ENCODE data around the gene CADPS. TPM values are rescaled to one million over a fixed set of nuclear protein-coding genes. Genes with fewer than 3 reads are reported as not detected.

CADPS gene
- total RNA-seq = not detected in 2 replicates

DNA sequence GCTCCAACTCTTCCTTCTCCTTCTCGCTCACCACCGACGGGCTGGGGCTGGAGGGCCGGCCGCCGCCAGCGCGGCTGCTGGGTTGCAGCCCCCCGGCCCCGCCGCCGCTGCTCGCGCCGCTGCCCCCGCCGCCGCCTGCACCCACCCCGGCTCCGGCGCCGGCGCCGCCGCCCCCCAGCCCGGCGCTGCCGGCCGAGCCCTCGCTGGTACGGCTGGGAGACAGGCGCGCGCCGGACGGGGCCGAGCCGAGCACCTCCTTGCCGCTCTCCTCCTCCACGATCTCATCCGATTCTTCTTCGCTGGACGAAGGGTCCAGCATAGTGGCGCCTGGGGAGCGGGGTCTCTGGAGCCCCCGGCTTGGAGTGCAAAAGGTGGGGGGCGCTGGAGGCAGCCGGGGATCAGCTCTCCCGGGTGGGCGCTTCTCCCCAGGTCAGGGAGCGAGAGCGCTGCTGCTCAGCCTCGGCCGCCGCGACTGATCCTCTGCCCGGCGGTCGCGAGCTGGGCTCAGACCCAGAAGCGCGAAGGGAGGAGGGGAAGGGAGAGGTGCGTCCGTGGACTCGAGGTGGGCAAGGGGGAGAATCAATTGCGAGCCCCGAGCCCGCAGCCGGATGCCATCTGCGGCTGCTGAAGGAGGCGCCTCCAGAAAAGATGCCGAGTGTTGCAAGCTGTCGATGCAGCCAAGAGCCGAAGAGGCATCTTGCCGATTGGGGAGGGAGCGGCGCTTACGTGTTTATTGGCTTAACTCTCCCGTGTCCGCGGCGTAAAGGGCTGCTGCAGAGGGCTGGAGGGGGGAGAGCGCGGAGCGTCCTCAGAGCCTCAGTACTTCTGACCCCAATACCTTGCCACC, at the start of gene CADPS:
TSS of gene CADPS (minus strand) at position 706 of the 847 bp plus-strand sequence. CDS start at position 319, 387 bp downstream.
- no peak for DNase-seq (ENCODE audit: low read depth in 2 of 2)

DNA sequence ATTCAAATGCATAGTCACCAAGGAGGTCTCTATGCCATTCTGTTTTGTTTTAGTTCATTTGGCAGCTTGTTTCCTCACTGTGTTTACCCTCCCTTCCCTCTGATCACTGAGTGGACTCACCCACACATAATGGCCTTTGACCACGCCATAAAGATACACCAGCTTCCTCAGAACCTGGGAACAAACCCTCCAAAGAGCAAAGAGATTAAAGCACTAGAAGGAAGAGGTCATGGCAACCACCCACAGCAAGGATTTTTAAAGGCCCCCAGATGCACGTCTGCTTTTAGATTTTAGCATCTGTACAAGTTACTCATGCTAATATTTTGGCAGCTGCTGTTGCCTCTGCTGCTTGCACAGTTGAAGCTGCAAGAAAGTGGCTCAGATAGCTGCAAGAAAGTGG, 47.9 kb upstream of the CADPS start:
- no peak for DNase-seq (ENCODE audit: low read depth in 2 of 2)

DNA sequence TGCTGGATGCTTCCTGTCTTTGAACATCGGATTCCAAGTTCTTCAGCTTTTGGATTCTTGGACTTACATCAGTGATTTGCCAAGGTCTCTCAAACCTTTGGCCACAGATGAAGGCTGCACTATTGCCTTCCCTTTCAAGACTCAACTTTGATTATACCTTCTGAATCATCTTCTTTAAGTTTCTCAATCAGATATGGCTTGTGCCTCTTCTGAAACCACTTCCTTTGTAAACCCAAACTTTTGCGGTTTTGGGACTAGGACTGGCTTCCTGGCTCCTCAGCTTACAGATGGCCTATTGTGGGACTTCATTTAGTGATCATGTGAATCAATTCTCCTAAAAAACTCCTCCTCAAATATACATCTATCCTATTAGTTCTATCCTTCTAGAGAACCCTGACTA, 47.1 kb upstream of the CADPS start:
- no peak for DNase-seq (ENCODE audit: low read depth in 2 of 2)

DNA sequence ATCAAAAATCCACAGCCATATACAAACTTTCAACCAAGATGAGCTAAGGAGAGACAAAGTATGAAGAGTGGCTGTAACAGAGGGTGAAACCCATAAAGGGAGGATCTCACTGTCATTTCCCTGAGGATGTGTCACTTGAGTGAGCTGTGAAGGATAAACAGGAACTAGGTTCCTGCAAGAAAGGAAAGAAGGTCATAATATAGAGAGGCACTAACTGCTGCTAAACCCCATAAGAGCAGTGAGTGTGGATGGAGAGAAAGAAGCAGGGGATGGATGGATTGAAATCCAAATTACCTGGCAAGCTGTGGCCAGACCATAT, 45.2 kb upstream of the CADPS start:
- DNase-seq (ENCODE audit: low read depth in 2 of 2) = no peak

DNA sequence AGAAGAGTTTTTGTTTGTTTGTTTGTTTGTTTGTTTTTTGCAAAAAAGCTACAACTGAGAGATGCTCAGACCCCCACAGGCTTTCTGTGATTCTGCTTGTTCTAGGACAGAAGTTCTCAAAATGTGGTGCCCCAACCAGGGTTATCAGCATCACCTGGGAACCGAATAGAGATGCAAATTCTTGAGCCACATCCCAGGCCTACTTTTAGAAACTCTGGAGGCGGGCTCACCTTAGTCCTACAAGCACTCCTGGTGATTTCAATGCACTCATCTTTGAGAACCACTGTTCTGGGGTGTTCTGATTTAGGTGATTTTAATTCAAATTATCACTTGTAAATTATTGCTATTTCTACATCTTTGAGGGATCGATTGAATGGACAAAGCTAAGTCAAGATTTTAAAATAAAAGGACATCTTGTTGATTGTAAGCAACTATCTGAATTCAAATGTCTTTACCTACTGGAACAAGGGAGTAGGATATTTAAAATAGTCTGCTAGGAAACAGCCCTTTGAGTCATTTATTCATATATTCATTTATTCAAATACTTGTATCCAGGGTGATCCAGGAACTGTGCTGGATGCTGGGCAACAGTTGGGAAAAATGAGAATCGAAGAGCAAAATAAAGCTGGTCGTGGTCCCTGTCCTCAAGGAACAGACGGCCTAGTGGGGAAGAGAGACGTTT, 44.7 kb upstream of the CADPS start:
- DNase-seq (ENCODE audit: low read depth in 2 of 2) = no peak

DNA sequence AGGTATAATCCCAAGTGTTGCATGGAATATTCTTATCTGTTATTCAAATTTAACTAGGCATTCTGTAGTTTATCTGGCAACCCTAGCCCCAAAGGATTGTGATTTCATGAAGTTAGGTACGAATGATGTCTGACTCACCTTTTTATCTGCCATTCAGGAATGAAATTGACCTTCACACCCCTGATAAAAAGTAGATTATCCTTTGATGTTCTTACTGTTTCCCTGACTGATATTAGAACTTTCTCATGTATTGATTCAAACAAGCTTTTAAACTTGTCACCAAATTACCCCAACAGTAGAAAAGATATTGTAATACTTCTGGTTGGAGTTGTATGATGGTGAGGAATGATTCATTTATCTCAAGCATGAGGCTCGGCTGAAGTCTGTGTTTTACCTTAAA, 43.6 kb upstream of the CADPS start:
- DNase-seq (ENCODE audit: low read depth in 2 of 2) = no peak

DNA sequence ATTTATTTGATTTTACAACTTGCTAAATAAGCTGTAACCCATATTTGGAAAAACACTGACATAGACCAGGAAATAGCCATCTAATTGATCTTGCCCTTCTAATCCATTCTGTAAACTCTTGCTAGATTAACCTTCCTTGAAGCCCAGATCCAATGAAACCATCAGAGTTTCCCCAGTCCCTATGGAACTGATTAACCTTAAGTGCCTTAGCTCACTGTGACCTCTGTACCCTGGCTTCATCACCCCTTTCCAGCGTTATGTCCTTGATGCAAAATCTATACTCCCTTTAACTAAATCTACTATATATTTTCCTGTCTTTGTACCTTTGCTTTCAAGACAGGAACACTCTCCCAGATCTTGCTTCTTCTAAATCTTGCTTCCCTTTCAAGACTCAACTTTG, 42.9 kb upstream of the CADPS start:
- DNase-seq (ENCODE audit: low read depth in 2 of 2) = no peak

DNA sequence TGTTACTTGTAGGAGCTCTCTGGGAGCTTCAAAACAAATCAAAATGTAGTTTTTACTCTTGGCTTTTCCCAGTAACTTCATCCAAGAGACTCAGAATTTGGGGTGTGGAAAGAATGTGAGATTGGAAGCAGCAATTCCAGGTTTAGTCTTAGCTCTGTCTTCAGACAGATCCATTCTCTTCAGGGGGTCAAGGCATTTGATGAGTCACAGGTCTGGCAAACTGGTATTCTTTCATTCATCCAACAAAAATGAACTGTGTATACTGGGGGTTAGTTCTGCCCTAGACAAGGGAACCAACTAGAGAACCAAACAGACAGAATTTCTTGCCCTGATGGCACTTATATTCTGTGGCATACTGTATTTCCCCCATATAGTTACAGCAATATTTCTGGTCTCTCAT, 36.3 kb upstream of the CADPS start:
- DNase-seq (ENCODE audit: low read depth in 2 of 2) = no peak

DNA sequence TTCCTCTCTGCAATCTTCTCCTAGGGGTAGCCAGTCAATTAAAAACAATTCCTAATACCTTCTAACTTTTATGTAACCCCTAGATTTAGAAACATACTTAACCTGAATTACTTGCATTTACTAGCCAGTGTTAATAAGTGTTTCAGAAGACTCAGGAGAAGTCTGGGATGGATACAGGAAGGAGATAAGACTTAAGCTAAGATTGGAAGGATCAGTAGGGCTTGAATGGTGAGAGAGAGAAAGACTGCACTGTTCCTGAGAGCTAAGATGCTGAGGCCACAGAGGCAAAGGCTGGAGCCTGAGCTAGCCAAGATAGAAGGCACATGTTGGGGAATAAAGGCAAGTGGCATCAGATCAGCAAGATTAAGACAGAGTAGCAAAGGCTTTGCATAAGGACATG, 30.1 kb upstream of the CADPS start:
- no peak for DNase-seq (ENCODE audit: low read depth in 2 of 2)

DNA sequence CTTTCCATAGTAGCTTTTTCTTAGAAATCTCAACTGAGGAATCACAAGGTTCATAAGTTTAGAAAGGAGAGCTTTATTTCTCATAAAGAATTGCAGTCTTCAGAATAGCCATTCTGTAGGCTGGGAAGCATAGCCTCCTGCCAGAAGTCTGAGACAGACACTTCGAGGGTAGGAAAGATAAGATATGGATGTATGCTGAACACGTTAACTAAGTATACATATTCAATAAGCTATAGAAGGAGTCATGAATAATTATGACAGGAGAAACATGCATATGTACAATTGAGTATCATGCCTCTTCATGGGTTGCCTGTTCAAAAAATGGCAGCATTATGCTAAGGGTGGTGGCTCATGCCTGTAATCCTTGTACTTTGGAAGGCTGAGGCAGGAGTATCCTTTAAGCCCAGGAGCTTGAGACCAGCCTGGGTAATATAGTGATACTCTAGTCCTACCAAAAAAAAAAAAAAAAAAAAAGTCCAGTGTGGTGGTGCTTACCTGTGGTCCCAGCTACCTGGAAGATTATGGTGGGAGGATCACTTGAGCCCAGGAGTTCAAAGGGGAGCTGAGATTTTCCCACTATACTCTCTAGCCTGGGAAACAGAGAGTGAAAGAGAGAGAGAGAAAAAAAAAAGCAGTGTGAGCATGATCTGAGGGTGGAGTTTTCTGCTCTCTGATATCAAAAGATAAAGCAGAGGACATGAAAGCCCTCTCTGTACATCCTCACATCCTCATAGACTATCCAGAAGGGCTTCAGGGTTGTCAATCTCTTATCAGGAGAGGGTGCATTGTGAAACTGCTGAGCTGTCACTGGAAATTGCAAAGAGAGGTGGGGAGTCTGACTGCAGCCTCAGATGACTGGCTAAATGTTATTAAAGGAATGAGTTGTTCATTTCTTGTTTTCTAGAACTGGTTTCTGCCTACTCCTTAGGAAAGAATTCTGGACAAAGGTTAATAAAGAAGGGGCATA, 23.6 kb upstream of the CADPS start:
- DNase-seq (ENCODE audit: low read depth in 2 of 2) = no peak

DNA sequence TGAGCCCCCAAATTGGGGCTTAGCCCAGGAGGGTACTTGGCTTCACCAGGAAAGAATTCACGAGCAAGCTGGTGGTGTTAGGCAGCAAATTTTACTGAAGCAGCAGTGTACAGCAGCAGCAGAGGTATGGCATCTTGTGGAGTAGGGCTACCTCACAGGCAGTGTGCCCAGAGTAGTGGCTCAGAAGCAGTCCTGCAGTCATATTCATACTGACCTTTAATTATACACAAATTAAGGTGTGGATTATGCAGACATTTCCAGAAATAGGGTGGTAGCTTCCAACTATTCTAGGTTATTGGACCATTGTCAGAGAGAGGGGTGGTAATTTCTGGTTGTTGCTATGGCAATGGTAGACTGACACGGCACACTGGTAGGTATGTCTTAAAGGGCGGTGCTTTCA, 20.7 kb upstream of the CADPS start:
- no peak for DNase-seq (ENCODE audit: low read depth in 2 of 2)

DNA sequence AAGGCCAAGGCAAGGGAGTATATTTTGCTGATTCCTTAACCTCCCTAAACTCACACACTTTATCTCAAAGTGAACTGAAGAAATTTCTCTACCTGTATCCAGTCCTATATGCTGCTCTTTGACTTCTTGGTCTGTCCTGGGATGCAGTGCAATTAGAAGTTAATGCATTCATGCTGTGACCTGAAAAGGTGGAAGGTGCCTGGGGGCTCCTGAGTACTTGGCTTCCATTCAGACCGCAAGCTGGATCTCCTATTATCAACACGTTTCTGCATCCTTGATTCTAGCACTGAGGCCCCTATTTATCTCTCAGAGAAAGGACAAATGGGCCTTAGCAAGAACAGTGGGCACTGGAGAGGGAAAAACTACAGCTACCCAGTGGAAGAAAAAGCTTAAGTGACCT, 17.7 kb upstream of the CADPS start:
- no peak for DNase-seq (ENCODE audit: low read depth in 2 of 2)

DNA sequence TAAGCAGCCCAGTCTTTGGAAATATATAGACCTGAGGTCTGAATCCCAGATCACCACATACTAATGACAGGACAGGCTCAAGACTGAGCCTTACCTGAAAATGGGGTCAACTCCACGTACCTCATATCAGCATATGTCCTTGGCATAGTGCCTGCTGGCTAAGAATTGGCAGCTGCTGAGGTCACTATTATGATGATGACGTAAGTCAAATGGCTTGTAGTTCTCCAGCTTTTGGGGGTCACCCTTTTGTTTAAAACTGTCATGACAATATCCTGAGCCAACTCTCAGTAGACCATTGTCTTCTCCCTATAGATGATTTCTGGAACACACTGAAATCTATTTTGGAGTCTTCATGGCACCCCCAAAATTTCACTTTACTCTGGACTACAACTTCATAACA, 16.8 kb upstream of the CADPS start:
- DNase-seq (ENCODE audit: low read depth in 2 of 2) = no peak

DNA sequence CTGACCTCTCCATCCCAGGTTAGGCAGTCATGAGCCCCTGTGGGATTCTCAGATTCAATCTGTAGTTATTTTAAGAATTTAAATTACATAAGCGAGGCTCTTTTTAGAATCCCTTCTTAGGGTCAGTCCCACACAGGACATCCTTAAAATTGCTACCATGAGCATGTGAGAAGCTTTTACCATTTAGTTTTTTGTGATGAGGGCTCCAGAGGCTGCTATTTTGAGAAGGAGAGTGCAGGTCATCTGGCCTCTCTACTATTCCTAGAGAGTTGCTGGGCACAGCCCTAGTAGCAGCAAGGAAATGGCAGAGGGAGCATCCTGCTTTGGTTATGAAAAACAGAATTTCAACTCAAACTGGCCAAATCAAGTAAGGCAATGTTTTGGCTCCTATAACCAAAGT, 13.6 kb upstream of the CADPS start:
- DNase-seq (ENCODE audit: low read depth in 2 of 2) = no peak

DNA sequence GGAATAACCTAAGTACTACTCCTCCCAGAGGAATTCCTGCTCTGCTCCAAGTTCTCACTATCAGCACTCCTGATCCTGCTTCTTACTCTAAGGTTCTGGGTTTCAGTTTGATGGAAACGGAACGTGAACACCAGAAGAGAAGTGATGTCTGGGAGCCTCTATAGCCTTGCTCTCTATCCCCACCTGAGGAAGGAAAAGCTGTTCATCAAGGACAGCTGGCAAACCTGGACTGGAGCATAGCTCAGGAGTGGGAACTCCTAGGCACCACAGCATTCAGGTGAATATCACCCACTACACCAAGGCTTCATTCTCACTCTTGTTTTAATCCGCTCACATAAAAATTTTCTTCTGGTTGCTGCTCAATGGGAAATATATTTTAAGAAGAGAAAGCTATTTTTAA, 13.0 kb upstream of the CADPS start:
- DNase-seq (ENCODE audit: low read depth in 2 of 2) = no peak

DNA sequence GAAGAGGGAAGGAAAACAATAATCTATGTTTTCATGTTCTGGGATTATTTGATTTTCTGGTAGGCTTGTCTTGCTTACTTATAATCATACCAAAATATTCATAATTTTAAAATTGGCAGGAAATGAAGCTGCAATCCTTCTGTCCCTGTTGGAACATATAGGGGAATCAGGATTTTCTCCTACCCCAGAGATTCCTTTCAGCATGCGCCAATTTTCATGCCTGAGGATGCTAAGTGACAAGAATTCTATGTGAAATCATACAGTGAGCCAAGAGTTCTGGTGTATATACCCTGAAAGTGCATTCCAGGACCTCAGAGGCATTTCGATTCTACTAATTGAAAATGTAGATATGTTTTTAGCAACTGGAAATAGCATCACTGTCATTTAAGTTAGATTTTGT, 9.9 kb upstream of the CADPS start:
- DNase-seq (ENCODE audit: low read depth in 2 of 2) = no peak

DNA sequence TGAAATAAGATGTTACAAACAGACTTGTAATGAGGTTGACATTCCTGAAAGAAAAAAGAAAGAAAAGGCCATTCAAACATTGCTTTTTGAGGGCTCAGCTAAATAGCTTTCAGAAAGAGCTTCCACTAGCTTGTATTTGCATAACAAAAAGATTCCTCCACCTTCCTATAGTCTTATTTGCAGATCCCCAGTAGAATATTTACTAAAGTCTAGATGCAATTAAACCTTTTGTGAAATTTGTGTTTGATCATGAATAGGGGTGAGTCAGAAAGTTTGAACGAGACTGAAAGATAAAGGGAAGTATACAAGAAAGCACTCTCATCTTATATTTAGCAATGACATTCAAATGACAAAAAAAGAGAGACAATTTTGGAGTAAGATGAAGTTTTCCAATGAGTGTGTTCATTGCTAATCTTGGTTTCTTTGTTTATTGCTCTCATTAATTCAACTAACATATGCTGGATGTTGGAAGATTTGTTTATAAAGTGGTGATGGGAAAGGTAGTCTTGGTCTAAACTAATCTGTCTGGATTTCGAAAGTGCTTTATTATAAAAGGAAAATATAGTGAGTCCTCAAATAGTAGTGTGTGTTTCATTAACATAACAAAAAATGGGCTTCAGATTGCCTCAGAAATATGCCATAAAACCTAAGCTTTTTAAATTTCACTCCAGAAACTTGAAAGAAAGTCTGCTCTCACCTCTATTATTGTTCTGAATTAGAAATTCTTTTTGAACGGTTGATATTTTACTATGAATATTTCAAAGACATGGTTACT, 9.1 kb upstream of the CADPS start:
- no peak for DNase-seq (ENCODE audit: low read depth in 2 of 2)

DNA sequence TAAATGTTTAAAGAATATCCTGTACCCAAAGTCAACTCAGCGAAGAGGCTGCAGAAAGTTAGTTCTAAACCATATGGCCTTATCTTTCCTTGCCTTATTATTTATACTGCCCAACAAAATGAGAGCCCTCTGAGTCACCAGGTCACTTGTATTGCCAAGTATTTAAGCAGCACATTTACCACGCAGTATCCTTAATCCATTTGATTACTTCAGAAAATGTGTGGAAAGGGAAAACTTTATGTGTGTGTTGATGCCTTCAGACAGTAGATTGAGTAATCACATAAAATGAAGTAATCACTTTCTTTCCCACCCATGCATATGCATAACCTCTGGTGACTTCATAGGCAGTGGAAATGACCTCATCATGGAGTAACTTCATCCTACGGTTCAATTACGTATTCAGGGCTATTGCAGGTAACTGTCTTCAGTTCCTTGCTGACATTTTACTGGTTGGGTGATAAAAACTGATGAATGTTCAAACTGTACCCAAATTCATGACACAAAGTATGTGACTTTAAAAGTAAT, 7.5 kb upstream of the CADPS start:
- no peak for DNase-seq (ENCODE audit: low read depth in 2 of 2)

DNA sequence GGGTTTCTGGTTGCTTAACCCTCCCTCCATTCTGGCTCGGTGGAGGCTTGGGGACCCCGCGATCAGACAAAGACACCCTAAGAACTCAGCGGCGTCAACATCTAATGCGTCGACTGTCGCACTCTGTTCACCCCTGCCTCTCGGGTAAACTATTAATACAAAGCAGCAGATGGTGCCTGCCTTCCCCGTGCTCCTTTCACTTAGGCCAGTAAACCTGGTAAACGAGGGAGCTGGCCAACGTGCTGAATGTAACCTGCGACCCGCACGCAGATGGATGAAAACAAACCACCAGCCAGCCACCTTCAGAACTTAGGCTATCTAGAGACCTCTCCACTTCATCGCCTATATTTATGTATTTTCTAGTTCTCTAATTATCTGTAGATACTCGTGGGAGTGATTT, 848 bp upstream of the CADPS start:
- peak; percentile 4 to 46 for DNase-seq (ENCODE audit: low read depth in 2 of 2)

DNA sequence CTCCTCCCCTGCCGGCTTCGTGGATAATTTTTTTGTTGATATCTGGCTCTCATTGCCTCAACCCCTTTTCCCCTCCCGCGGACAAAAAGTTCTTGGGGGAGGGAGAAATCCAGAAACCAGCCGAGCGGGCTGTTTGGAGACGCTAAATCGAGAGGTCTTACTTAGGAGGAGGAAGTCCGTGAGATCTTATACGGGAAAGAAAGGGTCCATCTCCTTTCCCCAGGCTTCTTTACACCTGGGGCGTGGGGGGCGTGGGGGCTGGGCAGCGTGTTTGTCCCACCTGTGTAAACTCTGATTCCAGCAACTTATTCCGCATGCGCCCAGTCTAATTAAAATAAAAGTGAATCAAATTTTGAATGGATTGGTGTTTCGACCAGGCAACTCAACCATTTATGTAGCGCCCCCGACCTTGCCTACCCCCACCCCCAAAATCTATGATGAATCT, 364 bp upstream of the CADPS start:
- DNase-seq (ENCODE audit: low read depth in 2 of 2) = no peak
